ENCODE measurements around the gene PCBP4. TPM values are rescaled to one million over a fixed set of nuclear protein-coding genes. Genes with fewer than 3 reads are reported as not detected.

Gene PCBP4
- total and polyA plus RNA-seq, 12 donors, result 10.7 to 234 (median 35.7) TPM

GRCh38 chr3:51983578-51984268 lies 16.5 kb upstream of the PCBP4 start:
- TF ChIP-seq CTCF (IDR thresholded peaks at IDR 0.05), result no peak
- no peak for TF ChIP-seq POLR2A (IDR thresholded peaks at IDR 0.05)
- H3K4me1 ChIP-seq (replicated peaks in 1 of 2), result peaks cover 23 to 26% of the 10 kb centered on the region in 2 donors
- H3K9me3 ChIP-seq (replicated peaks in 1 of 3), result no peaks in the 10 kb centered on the region
- 61 to 67% (median 66%) methylated on average over 21 to 22 of the region's 22 CpGs for WGBS, 4 donors
- H3K4me3 ChIP-seq, result peak overlapping the region in 2 of 4 donors; percentile 19 to 39
- intact Hi-C loops (cut with DNase I), result no loop called here
- peak overlapping the region; percentile 90 to 98 (median 93) for H3K27ac ChIP-seq
- H3K27me3 ChIP-seq, result no peaks in the 10 kb centered on the region
- no peaks in the 10 kb centered on the region for H3K36me3 ChIP-seq (replicated peaks in 1 of 2)
- no peak for DNase-seq

GRCh38 chr3:51982838-51983577 lies 15.8 kb upstream of the PCBP4 start, which contains the start of gene ACY1:
Gene ACY1 (plus strand): TSS chr3:51983535. CDS start chr3:51984065, 530 bp downstream.
- Histone ChIP-seq H3K36me3 (replicated peaks in 1 of 2) (no peaks in the 10 kb centered on the region), H3K27ac (peak within 1 kb of the TSS; percentile 90 to 98 (median 93)), H3K27me3 (no peaks in the 10 kb centered on the region), H3K9me3 (replicated peaks in 1 of 3) (no peaks in the 10 kb centered on the region), H3K4me1 (replicated peaks in 1 of 2) (peaks cover 23 to 26% of the 10 kb centered on the region in 2 donors), H3K4me3 (peak within 1 kb of the TSS in 3 of 4 donors; percentile 19 to 39 (median 27))
- intact Hi-C loops (cut with DNase I), result no loop called here
- TF ChIP-seq CTCF (IDR thresholded peaks at IDR 0.05) (no peak), POLR2A (IDR thresholded peaks at IDR 0.05) (peak; percentile 68 to 86)
- peak; percentile 87 to 92 (median 89) for DNase-seq
- 0 to 1% (median 1%) methylated on average over 21 to 68 of the region's 68 CpGs for WGBS, 4 donors

DNA sequence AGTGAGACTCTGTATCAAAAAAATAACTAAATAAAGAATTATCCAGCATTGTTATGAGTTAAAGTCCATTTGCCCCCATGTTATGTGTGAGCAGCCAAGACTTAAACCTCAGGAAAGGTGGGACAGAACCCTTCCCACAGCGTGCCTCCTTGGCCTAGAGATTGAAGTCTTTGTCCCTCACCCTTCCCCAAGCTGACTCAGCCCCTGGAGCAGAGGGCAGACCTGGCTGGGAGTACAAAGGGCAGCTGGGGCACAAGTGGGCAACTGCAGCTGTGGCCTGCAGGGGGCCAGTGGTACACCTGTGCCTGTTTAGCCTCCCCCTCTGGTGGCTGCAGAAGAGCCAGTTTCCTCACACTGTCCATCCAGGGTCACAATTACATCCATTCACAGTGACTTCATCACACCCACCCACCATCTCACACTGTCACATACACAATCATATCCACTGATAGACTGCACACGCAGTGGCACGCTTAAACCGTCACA lies 15.1 kb upstream of the PCBP4 start:
- peaks cover 23 to 26% of the 10 kb centered on the region in 2 donors for H3K4me1 ChIP-seq (replicated peaks in 1 of 2)
- no peaks in the 10 kb centered on the region for H3K27me3 ChIP-seq
- DNase-seq, result peak in 5 of 7 donors; percentile 40 to 62 (median 56)
- intact Hi-C loops (cut with DNase I), result no loop called here
- peak overlapping the region in 3 of 4 donors; percentile 19 to 39 (median 27) for H3K4me3 ChIP-seq
- no peaks in the 10 kb centered on the region for H3K36me3 ChIP-seq (replicated peaks in 1 of 2)
- peak overlapping the region; percentile 90 to 98 (median 93) for H3K27ac ChIP-seq
- TF ChIP-seq POLR2A (IDR thresholded peaks at IDR 0.05) (no peak), CTCF (IDR thresholded peaks at IDR 0.05) (peak in 5 of 6 experiments; percentile 39 to 55 (median 49))
- WGBS, 4 donors, result 0 to 14% (median 4%) methylated on average over 4 of the region's 4 CpGs
- no peaks in the 10 kb centered on the region for H3K9me3 ChIP-seq (replicated peaks in 1 of 3)

- WGBS, 4 donors, result 98 to 100% (median 99%) methylated on average over 1 to 10 of the region's 10 CpGs
- Histone ChIP-seq H3K9me3 (replicated peaks in 1 of 3) (no peaks in the 10 kb centered on the region), H3K4me1 (replicated peaks in 1 of 2) (peaks cover 31 to 37% of the 10 kb centered on the region in 2 donors), H3K36me3 (replicated peaks in 1 of 2) (no peaks in the 10 kb centered on the region), H3K27ac (peak overlapping the region in 1 of 5 donors; percentile 37), H3K4me3 (no peak overlapping the region), H3K27me3 (no peaks in the 10 kb centered on the region)
- intact Hi-C loops (cut with DNase I), result no loop called here
- no peak for DNase-seq
- TF ChIP-seq CTCF (IDR thresholded peaks at IDR 0.05) (no peak), POLR2A (IDR thresholded peaks at IDR 0.05) (no peak)
Measured at GRCh38 chr3:51980253-51980652, 13.0 kb upstream of the PCBP4 start.

Measured in adrenal gland (tissue), 12 donors.